Measurements from ENCODE around the gene IGLON5.

Gene IGLON5

GRCh38 chr19:51311351-51312257 lies at the start of gene IGLON5:
Gene IGLON5, plus strand, starts transcription at chr19:51311644. Its CDS starts 204 bp downstream, at chr19:51311848.
- no peak for DNase-seq (ENCODE audit: low spot score)

- DNase-seq (ENCODE audit: low spot score): no peak
These were observed 47.6 kb upstream of the IGLON5 start for GRCh38 chr19:51263808-51264207.

- DNase-seq (ENCODE audit: low spot score): no peak
These were observed 40.4 kb upstream of the IGLON5 start for GRCh38 chr19:51271067-51271466.

GRCh38 chr19:51272183-51272810 lies 39.1 kb upstream of the IGLON5 start:
- no peak for DNase-seq (ENCODE audit: low spot score)

GRCh38 chr19:51274049-51274770 lies 37.2 kb upstream of the IGLON5 start:
- no peak for DNase-seq (ENCODE audit: low spot score)

- no peak for DNase-seq (ENCODE audit: low spot score)
These were observed 34.3 kb upstream of the IGLON5 start for GRCh38 chr19:51277112-51277511.

- DNase-seq (ENCODE audit: low spot score): no peak
These were observed 29.1 kb upstream of the IGLON5 start for GRCh38 chr19:51282335-51282734.

- DNase-seq (ENCODE audit: low spot score): no peak
These were observed 25.8 kb upstream of the IGLON5 start for GRCh38 chr19:51285682-51286081.

- DNase-seq (ENCODE audit: low spot score): no peak
These were observed 21.8 kb upstream of the IGLON5 start for GRCh38 chr19:51289635-51290034.

- no peak for DNase-seq (ENCODE audit: low spot score)
These were observed 18.5 kb upstream of the IGLON5 start for GRCh38 chr19:51292971-51293370.

GRCh38 chr19:51293571-51294210 lies 17.8 kb upstream of the IGLON5 start:
- no peak for DNase-seq (ENCODE audit: low spot score)

GRCh38 chr19:51294211-51294976 lies 17.1 kb upstream of the IGLON5 start:
- DNase-seq (ENCODE audit: low spot score): no peak

- DNase-seq (ENCODE audit: low spot score): no peak
These were observed 16.5 kb upstream of the IGLON5 start for GRCh38 chr19:51294977-51295375.

- no peak for DNase-seq (ENCODE audit: low spot score)
These were observed 15.9 kb upstream of the IGLON5 start for GRCh38 chr19:51295382-51296126.

GRCh38 chr19:51296336-51297093 lies 14.9 kb upstream of the IGLON5 start:
- DNase-seq (ENCODE audit: low spot score): no peak

- DNase-seq (ENCODE audit: low spot score): no peak
These were observed 14.0 kb upstream of the IGLON5 start for GRCh38 chr19:51297406-51297805.

- DNase-seq (ENCODE audit: low spot score): no peak
These were observed 10.2 kb upstream of the IGLON5 start for GRCh38 chr19:51301266-51301665.

- DNase-seq (ENCODE audit: low spot score): no peak
These were observed 6.0 kb upstream of the IGLON5 start for GRCh38 chr19:51305479-51305878.

GRCh38 chr19:51316688-51317087 lies 5.2 kb downstream of the IGLON5 start:
- DNase-seq (ENCODE audit: low spot score): no peak

GRCh38 chr19:51317376-51317775 lies 5.9 kb downstream of the IGLON5 start:
- DNase-seq (ENCODE audit: low spot score): no peak
